Measurements from ENCODE around the gene IGHMBP2.

IGHMBP2 gene

DNA sequence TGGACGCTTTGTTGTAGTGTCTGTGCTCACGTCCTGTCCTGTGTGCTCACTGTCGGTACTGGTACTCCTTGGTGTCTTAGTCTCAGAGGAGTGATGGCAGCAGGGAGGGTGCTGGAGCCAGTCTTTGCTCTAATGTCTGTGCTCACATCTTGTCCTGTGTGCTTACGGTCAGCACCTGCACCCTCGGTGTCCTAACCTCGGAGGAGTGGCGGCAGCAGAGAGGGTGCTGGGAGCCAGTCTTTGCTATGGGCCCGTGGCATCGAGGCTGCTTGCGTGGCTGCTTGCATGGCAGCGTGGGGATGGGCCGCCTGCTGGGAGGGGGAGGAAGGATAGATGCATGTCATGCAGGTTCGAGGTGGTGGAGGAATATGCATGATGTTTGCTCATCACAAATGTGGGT, 12.7 kb downstream of the IGHMBP2 start:
- no peaks in the 10 kb centered on the region for H3K9me3 ChIP-seq (ENCODE audit: control insufficient read depth, insufficient read depth, low read length)
- no peaks in the 10 kb centered on the region for H3K9me2 ChIP-seq (replicated peaks; ENCODE audit: control insufficient read depth, low read length)
- no peak overlapping the region for H3K4me2 ChIP-seq (ENCODE audit: low read length)
- H3K4me3 ChIP-seq (ENCODE audit: low read length), result no peak overlapping the region
- H3K27ac ChIP-seq (ENCODE audit: low read depth, low read length), result no peak overlapping the region
- TF ChIP-seq CTCF (IDR thresholded peaks at IDR 0.05; ENCODE audit: low read depth, low read length, poor library complexity, severe bottlenecking) (no peak), EZH2phosphoT487 (IDR thresholded peaks at IDR 0.05; ENCODE audit: borderline replicate concordance, low read length) (no peak)
- H3K27me3 ChIP-seq (ENCODE audit: control insufficient read depth, low read length), result no peaks in the 10 kb centered on the region
- H3K79me2 ChIP-seq (ENCODE audit: control insufficient read depth, low read length), result no peaks in the 10 kb centered on the region
- no peaks in the 10 kb centered on the region for H3K4me1 ChIP-seq (ENCODE audit: control insufficient read depth, low read length)
- 0 out of 2 replicates have a peak, but pooled peaks cover 3% of the 10 kb centered on the region for H4K20me1 ChIP-seq (ENCODE audit: control insufficient read depth, insufficient read depth, low read depth, low read length)
- peaks cover 53% of the 10 kb centered on the region for H3K36me3 ChIP-seq (ENCODE audit: control insufficient read depth, low read length)
- no peaks in the 10 kb centered on the region for H3F3A ChIP-seq (ENCODE audit: control insufficient read depth, insufficient read depth)

GRCh38 chr11:68923614-68924013, 19.9 kb downstream of the IGHMBP2 start:
- Histone ChIP-seq H3K4me2 (ENCODE audit: low read length) (no peak overlapping the region), H3K27ac (ENCODE audit: low read depth, low read length) (no peak overlapping the region), H3F3A (ENCODE audit: control insufficient read depth, insufficient read depth) (no peaks in the 10 kb centered on the region), H3K4me3 (ENCODE audit: low read length) (no peak overlapping the region), H3K9me2 (replicated peaks; ENCODE audit: control insufficient read depth, low read length) (no peaks in the 10 kb centered on the region), H3K36me3 (ENCODE audit: control insufficient read depth, low read length) (peaks cover 83% of the 10 kb centered on the region), H3K9me3 (ENCODE audit: control insufficient read depth, insufficient read depth, low read length) (peaks cover 18% of the 10 kb centered on the region; the same call in 1 of the 2 replicates), H3K27me3 (ENCODE audit: control insufficient read depth, low read length) (no peaks in the 10 kb centered on the region), H4K20me1 (ENCODE audit: control insufficient read depth, insufficient read depth, low read depth, low read length) (0 out of 2 replicates have a peak, but pooled peaks cover 3% of the 10 kb centered on the region), H3K79me2 (ENCODE audit: control insufficient read depth, low read length) (no peaks in the 10 kb centered on the region), H3K4me1 (ENCODE audit: control insufficient read depth, low read length) (peaks cover 13% of the 10 kb centered on the region)
- TF ChIP-seq EZH2phosphoT487 (IDR thresholded peaks at IDR 0.05; ENCODE audit: borderline replicate concordance, low read length) (no peak), CTCF (IDR thresholded peaks at IDR 0.05; ENCODE audit: low read depth, low read length, poor library complexity, severe bottlenecking) (no peak)

- Histone ChIP-seq H3K9me3 (ENCODE audit: control insufficient read depth, insufficient read depth, low read length) (peaks cover 18% of the 10 kb centered on the region; the same call in 1 of the 2 replicates), H3K4me1 (ENCODE audit: control insufficient read depth, low read length) (peaks cover 13% of the 10 kb centered on the region), H3K36me3 (ENCODE audit: control insufficient read depth, low read length) (peaks cover 88% of the 10 kb centered on the region), H3K27ac (ENCODE audit: low read depth, low read length) (no peak overlapping the region), H3K79me2 (ENCODE audit: control insufficient read depth, low read length) (no peaks in the 10 kb centered on the region), H3K9me2 (replicated peaks; ENCODE audit: control insufficient read depth, low read length) (no peaks in the 10 kb centered on the region), H3F3A (ENCODE audit: control insufficient read depth, insufficient read depth) (no peaks in the 10 kb centered on the region), H4K20me1 (ENCODE audit: control insufficient read depth, insufficient read depth, low read depth, low read length) (0 out of 2 replicates have a peak, but pooled peaks cover 3% of the 10 kb centered on the region), H3K4me2 (ENCODE audit: low read length) (no peak overlapping the region), H3K27me3 (ENCODE audit: control insufficient read depth, low read length) (no peaks in the 10 kb centered on the region), H3K4me3 (ENCODE audit: low read length) (no peak overlapping the region)
- TF ChIP-seq CTCF (IDR thresholded peaks at IDR 0.05; ENCODE audit: low read depth, low read length, poor library complexity, severe bottlenecking), result no peak
These were observed 20.6 kb downstream of the IGHMBP2 start for GRCh38 chr11:68924073-68924925.
